ENCODE measurements around the gene FAHD1. TPM values are rescaled to one million over a fixed set of nuclear protein-coding genes. Genes with fewer than 3 reads are reported as not detected.
A peak's percentile ranks its signal among the peaks of the same experiment; 100 is the strongest.
"Not testable (repeated sequence)": the region's sequence is repeated elsewhere in the genome, so short reads cannot be mapped to it uniquely, and the experiment has no call there.

The FAHD1 gene
- total RNA-seq, 1 donor from 2014 or later: 13.8 TPM

DNA sequence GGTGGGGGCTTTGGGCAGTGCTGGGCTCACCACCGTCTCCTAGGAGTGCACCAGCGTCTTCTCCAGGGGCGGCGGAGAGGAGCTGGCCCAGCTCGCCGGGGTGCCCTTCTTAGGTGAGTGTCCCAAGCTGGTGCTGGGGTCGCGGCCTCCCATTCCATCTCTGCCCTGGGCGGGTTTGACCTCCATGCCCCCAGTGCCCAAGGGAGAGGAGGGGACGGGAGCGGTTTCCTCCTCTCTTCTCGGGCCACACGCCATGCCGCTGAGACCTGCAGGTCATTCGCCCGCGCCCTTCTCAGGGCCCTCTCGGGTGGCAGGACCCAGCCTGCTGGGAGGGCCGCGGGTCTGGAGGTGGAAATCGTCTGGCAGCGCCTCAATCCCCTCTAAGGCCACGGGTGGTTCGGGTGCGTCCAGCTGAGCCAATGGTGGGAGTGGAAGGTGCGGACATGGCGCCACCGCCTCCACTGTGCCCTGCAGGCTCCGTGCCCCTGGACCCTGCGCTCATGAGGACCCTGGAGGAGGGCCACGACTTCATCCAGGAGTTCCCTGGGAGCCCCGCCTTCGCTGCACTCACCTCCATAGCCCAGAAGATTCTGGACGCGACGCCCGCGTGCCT is 38.8 kb upstream of the FAHD1 start:
- DNase-seq (ENCODE audit: low spot score) (peak; percentile 56), ATAC-seq (no peak)
- intact Hi-C loops (cut with DNase I): no loop called here

DNA sequence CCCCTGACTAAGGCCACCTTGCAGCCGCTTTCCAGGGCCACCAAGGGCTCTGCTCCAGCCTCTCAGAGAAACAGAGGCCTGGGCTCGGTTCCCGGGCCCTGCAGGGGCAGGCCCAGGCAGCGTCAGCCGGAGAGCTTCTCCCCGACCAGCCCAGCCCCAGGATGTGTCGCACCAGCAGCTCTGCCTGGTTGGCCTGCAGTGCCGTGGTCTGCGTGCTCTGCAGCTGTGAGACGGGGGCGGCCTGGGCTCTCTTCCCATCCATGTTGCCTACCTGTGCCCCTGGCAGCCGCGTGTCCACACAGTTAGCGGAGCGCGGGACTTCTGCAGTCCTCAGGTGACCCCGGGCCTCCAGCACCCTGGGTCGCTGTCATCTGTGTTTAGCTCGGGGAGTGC is 38.3 kb upstream of the FAHD1 start:
- DNase-seq (ENCODE audit: low spot score) (peak; percentile 56), ATAC-seq (no peak)
- intact Hi-C loops (cut with DNase I): no loop called here

DNA sequence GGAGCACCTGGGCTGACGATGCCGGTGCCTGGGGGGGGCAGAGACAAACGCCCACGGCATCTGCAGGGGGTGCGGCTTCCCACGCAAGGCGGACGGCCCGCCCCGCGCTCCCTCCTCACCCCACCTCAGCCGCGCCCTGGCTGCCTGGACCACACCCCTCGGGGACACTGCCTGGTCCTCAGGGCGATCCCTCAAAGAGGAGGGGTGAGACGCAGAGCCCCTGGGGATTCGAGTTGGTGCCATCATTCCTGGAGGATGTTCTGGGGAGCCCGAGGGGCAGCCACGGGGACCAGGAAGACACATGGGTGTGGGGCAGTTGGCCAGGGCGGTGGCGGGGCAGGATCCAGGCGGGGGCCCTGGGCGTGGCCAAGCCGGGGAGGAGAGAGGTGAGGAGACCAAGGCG is 37.4 kb upstream of the FAHD1 start:
- DNase-seq (ENCODE audit: low spot score) (peak; percentile 55), ATAC-seq (no peak)
- intact Hi-C loops (cut with DNase I): no loop called here

DNA sequence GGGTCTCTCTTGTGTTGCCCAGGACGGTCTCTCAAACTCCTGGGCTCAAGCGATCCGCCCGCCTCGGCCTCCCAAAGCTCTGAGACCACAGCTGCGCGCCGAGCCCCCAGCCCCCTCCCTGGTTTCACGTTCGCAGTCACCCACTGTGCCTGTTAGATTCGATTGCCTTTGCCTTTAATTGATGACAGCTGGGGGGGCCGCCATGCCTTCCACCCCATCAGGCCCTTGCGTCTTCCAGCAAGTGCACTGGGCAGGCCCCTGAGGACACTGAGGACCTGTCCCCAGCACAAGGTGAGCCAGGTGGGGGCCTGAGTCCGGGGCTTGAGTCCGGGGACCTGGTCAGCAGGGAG is 36.8 kb upstream of the FAHD1 start:
- intact Hi-C loops (cut with DNase I): no loop called here
- DNase-seq (ENCODE audit: low spot score) (peak; percentile 53), ATAC-seq (no peak)

DNA sequence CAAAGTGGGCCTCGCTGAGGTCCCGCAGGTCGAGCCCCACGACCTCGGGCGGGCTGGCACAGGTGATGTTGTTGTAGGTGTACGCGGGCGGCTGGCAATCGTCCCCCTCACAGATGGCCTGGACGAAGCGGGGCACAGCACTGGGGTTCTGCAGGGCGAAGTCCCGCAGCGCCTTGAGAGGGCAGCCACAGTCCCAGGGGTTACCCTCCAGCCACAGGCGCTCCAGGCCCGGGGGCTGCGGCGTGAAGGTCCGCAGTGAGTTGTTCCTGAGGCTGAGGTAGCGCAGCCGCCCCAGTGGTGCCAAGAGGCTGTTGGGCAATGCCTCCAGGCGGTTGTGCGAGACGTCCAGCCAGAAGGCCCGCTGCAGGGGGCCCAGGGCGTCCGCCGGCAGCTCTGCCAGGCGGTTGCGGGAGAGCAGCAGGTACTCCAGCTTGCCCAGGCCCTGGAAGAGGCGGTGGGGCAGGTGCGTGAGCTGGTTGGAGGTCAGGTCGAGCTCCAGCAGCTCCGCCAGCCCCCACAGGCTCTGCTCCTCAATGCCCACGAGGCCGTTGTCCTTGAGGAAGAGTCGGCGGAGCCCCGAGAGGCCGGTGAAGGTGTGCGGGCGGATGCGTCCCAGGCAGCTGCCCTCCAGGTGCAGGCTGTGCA is 36.3 kb upstream of the FAHD1 start:
- ATAC-seq (no peak), DNase-seq (ENCODE audit: low spot score) (no peak)
- intact Hi-C loops (cut with DNase I): no loop called here

GRCh38 chr16:1791256-1791942 is 35.6 kb upstream of the FAHD1 start:
- ATAC-seq: no peak
- no peak for DNase-seq (ENCODE audit: low spot score)
- intact Hi-C loops (cut with DNase I): no loop called here

DNA sequence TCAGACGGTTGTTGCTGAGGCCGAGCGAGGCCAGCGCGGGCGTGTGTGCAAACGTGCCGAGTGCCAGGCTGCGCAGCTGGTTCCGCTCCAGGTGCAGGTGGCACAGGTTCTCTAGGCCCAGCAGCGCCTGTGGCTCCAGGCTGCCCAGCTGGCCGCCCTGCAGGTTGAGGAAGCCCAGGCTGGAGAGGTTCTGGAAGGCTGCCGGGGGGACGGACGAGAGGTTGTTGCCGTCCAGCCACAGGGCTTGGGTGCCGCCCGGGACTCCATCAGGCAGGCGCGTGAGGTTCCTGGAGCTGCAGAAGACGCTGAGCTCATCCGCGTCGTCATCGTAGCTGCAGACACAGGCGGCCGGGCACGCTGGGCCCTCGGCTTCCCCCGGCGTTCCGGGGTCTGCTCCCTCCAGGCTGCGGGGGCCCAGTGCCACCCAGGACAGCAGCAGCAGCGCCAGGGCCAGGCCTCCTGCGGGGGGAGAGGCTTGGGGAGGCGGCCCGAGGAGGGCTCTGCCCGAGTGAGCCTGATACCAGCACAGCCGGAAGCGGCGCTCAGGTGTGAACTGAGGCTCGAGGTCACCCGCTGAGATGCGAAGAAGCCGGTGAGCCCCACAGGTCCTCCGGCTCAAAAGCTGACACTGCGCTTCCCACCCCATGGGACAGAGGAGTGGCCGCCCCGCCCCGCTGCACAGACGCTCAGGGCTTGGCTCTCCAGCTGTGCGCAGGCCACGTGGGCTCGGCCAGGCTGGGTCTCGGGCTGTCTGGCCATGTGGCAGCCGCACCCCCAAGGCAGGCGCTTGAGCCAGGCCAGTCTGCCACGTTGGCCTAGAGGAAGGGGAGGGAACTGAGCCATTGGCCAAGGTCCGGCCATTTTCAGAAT is 34.8 kb upstream of the FAHD1 start:
- ATAC-seq: no peak
- DNase-seq (ENCODE audit: low spot score): peak; percentile 58
- intact Hi-C loops (cut with DNase I): no loop called here

GRCh38 chr16:1792836-1793577 is 34.0 kb upstream of the FAHD1 start:
- ATAC-seq: no peak
- peak; percentile 57 for DNase-seq (ENCODE audit: low spot score)
- intact Hi-C loops (cut with DNase I): no loop called here

DNA sequence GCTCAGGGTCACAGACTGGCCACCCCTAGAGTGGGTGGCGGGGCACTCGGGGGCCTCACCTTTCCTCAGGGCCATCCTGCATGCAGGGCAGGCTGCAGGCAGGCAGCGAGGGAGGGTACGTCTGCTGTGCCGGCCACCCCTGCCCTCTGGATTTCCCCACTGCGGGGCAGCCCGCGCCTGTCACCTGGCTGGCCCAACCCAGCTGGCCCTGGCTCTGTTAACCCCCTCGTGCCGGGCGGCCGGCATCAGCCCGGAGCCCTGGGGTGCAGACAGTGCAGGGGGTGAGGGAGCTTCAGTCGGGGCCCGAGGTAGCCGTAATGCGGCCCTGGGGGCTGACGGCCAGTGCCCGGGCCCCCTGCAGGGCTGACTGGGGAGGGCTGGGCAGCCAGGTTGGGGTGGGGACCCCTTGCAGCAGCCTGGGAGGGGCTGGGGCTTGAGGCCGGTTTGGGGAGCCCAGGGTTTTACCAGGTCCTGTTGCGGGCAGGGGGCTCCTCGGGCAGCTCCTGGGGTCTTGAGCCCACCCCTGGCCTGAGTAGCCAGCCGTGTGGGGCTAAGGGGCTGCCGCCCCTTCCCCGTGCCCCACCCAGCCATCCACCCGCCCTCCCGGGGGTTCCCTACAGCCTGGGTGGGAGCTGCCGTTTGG is 33.3 kb upstream of the FAHD1 start, which contains the start of gene IGFALS:
Gene IGFALS, minus strand, starts transcription at position 128 of the 643 bp plus-strand sequence. Its CDS starts 53 bp downstream, at position 75.
- intact Hi-C loops (cut with DNase I): no loop called here
- no peak for DNase-seq (ENCODE audit: low spot score)
- ATAC-seq: no peak

GRCh38 chr16:1794221-1794871 is 32.7 kb upstream of the FAHD1 start:
- intact Hi-C loops (cut with DNase I): no loop called here
- ATAC-seq (no peak), DNase-seq (ENCODE audit: low spot score) (no peak)

- DNase-seq (ENCODE audit: low spot score): no peak
- ATAC-seq: no peak
- intact Hi-C loops (cut with DNase I): no loop called here
These were observed 31.9 kb upstream of the FAHD1 start for GRCh38 chr16:1794908-1795666.

DNA sequence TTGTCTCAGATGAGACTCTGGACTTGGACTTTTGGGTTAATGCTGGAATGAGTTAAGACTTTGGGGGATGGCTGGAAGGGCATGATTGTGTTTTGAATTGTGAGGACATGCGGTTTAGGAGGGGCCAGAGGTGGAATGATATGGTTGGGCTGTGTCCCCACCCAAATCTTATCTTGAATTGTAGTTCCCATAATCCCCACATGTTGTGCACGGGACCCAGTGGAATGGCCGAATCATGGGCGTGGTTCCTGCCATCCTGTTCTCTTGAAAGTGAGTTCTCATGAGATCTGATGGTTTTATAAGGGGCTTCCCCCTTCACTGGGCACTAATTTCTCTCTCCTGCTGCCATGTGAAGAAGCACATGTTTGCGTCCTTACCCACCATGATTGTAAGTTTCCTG is 27.7 kb upstream of the FAHD1 start:
- intact Hi-C loops (cut with DNase I); ATAC-seq; DNase-seq (ENCODE audit: low spot score): not testable (repeated sequence)

DNA sequence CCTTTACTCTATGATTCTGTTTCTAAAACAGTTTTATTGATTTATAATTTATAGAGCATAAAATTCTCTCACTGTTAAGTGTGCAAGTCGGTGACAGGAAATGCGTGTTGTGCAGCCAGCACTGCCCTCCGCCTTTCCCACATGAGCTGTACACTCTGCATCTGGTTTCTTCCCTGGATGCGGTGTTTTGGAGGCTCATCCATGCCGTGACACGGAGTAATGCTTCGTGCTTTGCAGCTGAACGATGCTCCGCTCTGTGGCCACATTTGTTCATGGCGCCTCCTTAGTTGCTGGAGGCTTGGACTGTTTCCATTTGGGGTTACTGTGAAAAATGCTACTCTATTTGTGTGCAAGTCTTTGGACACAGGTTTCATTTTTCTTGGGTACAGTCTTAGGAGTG is 26.3 kb upstream of the FAHD1 start:
- intact Hi-C loops (cut with DNase I): no loop called here
- ATAC-seq (no peak), DNase-seq (ENCODE audit: low spot score) (no peak)

DNA sequence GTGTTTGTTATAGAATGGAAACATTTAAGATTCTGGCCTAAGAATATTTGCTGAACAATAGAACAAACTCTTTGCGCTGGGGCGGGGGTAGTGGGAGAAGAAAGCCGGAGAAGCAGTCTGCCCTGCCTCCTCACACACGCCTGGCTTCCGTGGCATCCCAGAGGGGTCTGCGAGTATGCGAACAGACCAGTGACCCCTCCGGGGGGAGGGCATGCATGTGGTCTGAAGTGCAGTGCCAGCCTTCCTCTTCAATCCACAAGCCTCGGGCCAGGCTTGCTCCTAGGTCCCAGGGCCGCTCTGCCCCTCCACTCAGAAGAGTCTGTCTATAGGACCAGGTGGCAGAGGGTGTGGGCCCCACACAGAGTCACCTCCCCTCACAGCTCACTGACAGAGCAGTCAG is 19.4 kb upstream of the FAHD1 start:
- no peak for ATAC-seq
- intact Hi-C loops (cut with DNase I): no loop called here
- no peak for DNase-seq (ENCODE audit: low spot score)

- DNase-seq (ENCODE audit: low spot score) (no peak), ATAC-seq (no peak)
- intact Hi-C loops (cut with DNase I): no loop called here
These were observed 18.3 kb upstream of the FAHD1 start for GRCh38 chr16:1808691-1809090.

GRCh38 chr16:1809281-1809801 is 17.7 kb upstream of the FAHD1 start:
- no peak for ATAC-seq
- DNase-seq (ENCODE audit: low spot score): no peak
- intact Hi-C loops (cut with DNase I): no loop called here

DNA sequence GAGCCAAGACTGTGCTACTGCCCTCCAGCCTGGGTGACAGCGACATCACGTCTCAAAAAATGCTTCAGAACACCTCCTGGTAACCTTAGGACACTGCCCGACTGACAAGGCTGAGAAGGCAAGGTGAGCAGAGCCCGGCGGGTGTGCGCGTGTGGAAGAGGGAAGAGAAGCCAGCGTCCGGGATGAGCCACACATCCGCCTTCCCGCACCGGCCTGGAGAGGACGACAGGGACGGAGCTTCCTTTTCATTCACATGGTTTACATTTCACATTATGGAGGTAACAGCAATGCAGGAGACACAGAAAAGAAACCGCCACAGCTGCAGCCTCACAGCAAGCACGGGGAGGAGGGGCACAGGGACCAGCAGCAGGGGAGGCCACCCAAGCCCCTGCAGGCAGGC is 16.9 kb upstream of the FAHD1 start:
- no peak for ATAC-seq
- intact Hi-C loops (cut with DNase I): no loop called here
- no peak for DNase-seq (ENCODE audit: low spot score)

Measured in sciatic nerve (tissue), 2 donors.